Stimulated activated CD4-positive, alpha-beta T cell treated with anti-CD3 and anti-CD28 coated beads, TNF-alpha, amount 100 ng/mL, for 1 hour (primary cell): ENCODE measurements around the gene PASK.
"Not testable (repeated sequence)": the region's sequence is repeated elsewhere in the genome, so short reads cannot be mapped to it uniquely, and the experiment has no call there.

Source experiments
- DNase-seq, 3 donors: peaks; one replicate each; pipeline ENCODE4 v3.0.0-alpha.2; 2020; ENCODE audit warnings: low read depth in 3 of 3, low spot score in 1 of 3

PASK gene

GRCh38 chr2:241148891-241149674, at the start of gene PASK:
PASK (minus strand) TSS chr2:241149472; CDS start chr2:241143032, 6,440 bp downstream.
- peak; percentile 79 to 83 (median 81) for DNase-seq

DNA sequence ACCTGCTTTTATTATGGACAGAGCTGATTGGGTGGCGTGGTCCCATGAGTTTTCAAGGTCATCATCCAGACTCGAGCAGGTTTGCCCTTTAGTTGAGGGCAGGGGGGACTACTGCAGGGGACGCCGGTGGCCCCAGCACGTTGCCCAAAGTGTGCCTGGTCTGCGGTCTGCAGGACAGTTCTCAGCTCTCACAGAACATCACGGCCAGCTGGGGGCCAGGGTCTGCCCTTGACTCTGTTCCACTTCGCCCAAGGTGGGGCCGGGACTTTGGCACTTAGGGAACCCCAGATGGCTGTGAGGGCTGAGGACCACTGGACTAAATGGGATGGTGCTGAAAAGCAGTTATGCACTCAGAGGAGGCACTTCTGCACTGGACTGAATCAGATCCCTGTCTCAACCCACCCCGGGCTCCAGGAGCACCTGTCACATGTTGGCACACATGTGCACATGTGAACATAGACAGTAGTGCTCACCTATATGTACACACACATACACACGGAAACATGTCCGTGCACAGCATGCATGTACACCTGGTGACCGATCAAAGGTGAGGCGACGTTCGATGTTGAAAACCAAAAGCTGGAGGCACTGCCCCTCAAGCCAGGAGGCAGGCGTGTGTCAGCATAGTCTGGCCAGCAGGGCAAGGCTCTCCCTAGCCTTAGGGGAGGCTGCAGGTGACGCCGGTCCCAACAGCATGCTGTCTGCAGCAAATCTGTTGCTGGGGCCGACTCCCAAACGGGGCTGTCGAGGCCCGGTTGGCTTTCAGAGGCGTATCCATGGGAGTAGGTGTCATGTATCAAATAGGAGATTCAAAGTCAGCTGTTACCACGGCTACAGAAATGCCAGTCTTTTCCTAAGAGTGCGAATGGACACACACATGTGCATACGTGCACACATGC, 49.4 kb upstream of the PASK start:
- DNase-seq = no peak

GRCh38 chr2:241197947-241198346, 48.7 kb upstream of the PASK start:
- no peak for DNase-seq

DNA sequence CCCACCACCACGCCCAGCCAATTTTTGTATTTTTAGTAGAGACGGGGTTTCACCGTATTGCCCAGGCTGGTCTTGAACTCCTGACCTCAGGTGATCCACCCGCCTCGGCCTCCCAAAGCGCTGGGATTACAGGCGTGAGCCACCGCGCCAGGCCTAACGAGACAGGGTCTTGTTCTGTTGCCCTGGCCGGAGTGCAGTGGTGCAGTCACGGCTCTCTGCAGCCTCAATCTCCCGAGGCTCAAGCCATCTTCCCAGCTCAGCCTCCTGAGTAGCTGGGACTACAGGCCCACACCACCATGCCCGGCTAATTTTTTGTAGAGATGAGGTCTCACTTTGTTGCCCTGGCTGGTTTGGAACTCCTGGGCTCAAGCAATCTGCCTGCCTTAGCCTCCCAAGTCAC, 48.0 kb upstream of the PASK start:
- DNase-seq = not testable (repeated sequence)

GRCh38 chr2:241195506-241196130, 46.3 kb upstream of the PASK start:
- DNase-seq = no peak

- DNase-seq = no peak
Measured at GRCh38 chr2:241194811-241195210, 45.5 kb upstream of the PASK start.

GRCh38 chr2:241193271-241193670, 44.0 kb upstream of the PASK start:
- DNase-seq = no peak

GRCh38 chr2:241191081-241191480, 41.8 kb upstream of the PASK start:
- no peak for DNase-seq

GRCh38 chr2:241190291-241190981, 41.2 kb upstream of the PASK start:
- no peak for DNase-seq

DNA sequence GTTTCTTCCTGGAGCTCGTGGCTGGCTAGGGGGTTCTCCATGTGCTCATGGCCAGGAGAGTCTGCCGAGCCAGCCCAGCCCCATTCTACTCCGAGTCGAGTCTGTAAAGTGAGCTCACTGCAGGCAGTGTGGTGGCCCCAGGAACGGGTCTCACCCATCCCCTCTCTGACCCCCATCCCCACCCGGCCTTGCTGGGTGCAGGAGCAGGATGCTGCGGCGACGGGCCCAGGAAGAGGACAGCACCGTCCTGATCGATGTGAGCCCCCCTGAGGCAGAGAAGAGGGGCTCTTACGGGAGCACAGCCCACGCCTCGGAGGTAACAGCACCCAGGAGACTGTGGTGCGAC, 40.6 kb upstream of the PASK start:
- no peak for DNase-seq

DNA sequence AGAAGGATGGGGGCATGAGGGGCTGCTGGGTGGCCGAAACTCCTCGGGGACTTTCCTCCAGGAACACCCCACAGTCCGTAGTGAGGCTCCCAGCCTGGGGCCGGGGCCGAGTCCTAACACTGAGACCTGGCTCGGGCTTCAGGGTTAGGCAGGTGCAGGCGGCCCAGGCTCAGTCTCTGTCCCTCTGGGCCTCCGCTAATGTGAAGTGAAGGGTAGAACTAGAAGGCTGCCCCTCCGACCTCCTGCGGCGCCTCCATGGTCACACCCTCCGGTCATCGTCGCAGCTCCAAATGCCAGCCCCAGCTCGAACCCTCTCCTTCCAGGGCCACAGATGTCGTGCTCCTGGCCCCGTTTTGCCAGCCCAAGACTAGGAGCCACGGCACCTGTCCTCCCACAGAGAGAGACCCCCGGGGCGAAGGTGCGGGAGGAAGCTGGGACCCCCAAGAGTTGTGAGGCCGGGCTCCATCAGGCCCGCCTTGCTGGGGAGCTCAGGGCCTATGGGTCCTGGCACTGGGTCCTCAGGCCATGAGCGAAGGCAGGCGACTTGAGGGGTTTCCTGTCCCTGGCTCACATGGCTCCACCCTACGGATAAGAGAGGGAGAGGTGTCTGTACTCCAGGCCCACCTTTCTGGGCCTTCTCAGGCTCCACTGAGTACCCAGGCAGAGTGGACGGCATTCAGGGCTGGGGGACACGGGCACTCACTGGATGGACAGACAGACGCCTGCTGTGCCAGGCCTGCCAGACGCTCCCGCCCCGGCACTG, 40.0 kb upstream of the PASK start:
- no peak for DNase-seq

DNA sequence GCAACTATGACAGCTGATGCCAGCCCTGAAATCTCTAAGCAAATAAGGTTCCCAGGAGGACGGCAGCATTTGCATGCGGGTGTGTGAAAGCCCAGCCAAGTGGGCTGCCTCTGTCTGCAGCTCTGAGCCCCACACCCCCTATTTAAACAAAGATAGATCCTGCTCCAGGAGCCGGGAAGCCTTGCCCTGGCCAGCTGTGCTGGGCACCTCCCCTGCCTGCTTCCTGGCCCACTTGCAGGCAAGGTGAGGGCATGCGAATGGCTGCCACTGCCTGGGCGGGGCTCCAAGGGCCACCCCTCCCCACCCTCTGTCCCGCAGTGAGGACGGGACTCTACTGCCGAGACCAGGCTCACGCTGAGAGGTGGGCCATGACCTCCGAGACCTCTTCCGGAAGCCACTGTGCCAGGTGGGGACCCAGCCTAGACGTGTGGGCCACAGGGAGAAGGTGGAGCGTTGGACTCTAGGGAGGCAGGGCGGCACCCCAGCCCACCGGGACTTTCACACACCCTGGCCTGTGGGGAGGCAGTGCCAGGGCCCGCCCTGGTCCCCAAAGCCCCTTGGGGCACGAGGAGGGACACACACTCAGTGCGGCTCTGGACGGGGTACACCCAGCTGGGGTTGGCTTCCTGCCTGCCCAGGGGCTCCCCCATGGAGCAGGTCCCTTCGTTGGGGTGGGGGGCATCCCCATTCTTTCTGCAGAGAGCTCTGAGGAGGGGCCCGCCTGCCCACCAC, 39.3 kb upstream of the PASK start, which contains the start of gene ANO7:
ANO7 (plus strand) TSS at position 317 of the 732 bp plus-strand sequence. CDS start 1,387 bp downstream, outside the sequence.
- no peak for DNase-seq

DNA sequence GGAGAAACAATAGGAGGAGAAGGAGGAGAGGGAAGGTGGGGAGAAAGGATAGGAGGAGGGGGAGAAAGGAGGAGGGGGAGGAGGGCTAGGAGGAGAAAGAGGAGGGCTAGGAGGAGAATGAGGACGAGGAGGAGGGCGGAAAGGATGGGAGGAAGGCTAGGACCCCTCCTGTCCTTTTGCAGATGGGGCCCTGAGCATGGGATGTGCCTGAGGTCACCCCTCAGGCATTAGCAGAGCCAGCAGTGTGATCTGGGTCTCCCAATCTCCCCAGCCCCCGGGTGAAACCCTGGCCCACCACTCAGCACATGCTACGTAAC, 38.6 kb upstream of the PASK start:
- DNase-seq = no peak

DNA sequence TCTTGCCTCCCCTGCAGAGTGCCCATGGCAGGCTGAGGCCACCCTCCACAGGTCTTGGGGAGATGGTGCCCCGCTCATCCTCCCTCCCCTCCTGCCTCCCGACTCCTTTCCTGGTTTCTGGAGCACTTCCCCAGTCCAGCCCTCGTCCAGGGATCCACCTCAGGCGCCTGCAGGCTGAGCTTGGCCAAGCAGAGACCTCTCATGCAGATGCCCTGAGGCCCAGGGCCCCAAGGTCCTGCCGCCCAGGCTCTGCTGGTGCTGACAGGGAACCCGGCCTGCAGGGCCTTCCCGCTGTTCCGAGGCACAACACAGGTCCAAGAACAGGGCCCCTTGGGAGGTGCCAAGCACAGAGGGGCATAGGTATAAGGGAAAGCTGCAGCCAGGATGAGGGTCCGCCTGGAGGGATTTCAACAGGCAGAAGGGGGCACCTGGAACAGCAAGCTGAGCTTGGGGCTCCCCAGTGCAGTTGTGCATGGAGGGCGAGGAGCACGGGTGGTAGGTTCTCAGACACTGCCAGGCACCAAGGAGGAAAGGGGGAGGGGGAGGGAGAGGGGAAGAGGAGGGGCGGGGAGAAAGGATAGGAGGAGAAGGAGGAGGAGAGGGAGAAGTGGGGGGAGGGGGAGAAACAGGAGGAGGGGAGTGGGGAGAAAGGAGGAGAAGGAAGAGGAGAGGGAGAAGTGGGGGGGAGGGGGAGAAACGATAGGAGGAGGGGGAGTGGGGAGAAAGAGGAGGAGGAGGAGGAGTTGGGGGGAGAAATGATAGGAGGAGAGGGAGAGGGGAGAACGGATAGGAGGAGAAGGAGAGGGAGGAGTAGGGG, 38.0 kb upstream of the PASK start:
- DNase-seq = no peak

GRCh38 chr2:241185961-241186360, 36.7 kb upstream of the PASK start:
- DNase-seq = no peak

DNA sequence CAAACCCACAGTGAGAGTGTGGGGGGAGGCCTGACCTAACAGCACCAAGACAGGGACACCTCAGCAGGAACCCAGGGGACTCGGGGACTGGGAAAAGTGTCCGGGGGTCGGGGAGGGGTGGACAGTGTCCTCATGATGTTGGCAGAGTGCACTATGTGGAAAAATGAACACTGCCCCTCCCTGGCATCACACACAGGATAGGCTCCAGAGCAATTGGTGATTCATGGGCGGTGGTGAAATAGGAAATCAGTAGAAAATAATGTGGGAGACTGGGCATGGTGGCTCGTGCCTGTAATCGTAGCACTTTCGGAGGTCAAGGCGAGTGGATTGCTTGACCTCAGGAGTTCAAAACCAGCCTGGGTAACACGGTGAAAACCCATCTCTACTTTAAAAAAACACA, 35.6 kb upstream of the PASK start:
- no peak for DNase-seq

DNA sequence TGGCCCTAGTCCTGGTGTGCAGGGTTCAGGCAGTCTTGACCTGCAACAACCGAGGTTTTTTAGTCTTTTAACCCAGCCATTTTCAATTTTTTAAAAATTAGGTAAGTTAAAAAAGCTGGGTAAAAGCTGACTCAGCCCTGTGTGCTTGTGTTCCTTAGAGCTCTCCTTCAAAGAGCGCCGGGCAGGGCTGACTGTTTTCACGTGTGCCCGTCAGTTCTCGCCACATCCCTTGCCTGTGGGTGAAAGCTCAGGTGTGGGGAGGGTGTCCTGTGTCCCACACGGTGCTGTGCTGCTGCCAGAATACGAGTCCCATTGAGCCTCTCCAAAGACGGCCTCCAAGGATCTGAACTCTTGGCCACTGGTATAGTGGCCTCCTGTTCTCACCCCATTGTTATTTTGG, 33.9 kb upstream of the PASK start:
- DNase-seq = no peak

GRCh38 chr2:241182531-241183133, 33.4 kb upstream of the PASK start:
- DNase-seq = no peak

GRCh38 chr2:241182126-241182525, 32.9 kb upstream of the PASK start:
- no peak for DNase-seq
